Measurements from ENCODE around the gene CAPN12. TPM values are rescaled to one million over a fixed set of nuclear protein-coding genes. Genes with fewer than 3 reads are reported as not detected.

Gene CAPN12
- total and polyA plus RNA-seq, 12 donors: 0.15 to 3.6 (median 0.63) TPM

GRCh38 chr19:38683393-38684077, 60.7 kb downstream of the CAPN12 start:
- peaks cover 0 to 16% (median 0%) of the 10 kb centered on the region in 9 donors for H3K36me3 ChIP-seq
- peak overlapping the region; percentile 74 to 95 (median 90) for H3K27ac ChIP-seq
- ATAC-seq (peak; percentile 44 to 77 (median 66)), DNase-seq (peak in 1 of 2 donors; percentile 54)
- WGBS, 2 donors: 27 to 30% methylated on average over 10 of the region's 10 CpGs
- no peaks in the 10 kb centered on the region for H3K9me3 ChIP-seq
- intact Hi-C loops (cut with DNase I): no loop called here
- no peak for TF ChIP-seq CTCF (IDR thresholded peaks at IDR 0.05)
- H3K4me3 ChIP-seq: no peak overlapping the region
- peaks cover 53 to 99% (median 97%) of the 10 kb centered on the region in 9 donors for H3K4me1 ChIP-seq
- H3K27me3 ChIP-seq: no peaks in the 10 kb centered on the region

GRCh38 chr19:38682872-38683392, 61.3 kb downstream of the CAPN12 start:
- 76 to 82% methylated on average over 7 of the region's 7 CpGs for WGBS, 2 donors

GRCh38 chr19:38682195-38682867, 61.9 kb downstream of the CAPN12 start:
- Histone ChIP-seq H3K9me3 (no peaks in the 10 kb centered on the region), H3K27ac (peak overlapping the region; percentile 74 to 95 (median 90)), H3K4me1 (peaks cover 55 to 100% (median 97%) of the 10 kb centered on the region in 9 donors), H3K36me3 (peaks cover 0 to 25% (median 0%) of the 10 kb centered on the region in 9 donors), H3K4me3 (no peak overlapping the region), H3K27me3 (no peaks in the 10 kb centered on the region)
- no peak for ATAC-seq
- no peak for DNase-seq
- TF ChIP-seq CTCF (IDR thresholded peaks at IDR 0.05): no peak
- WGBS, 2 donors: 91 to 93% methylated on average over 11 of the region's 11 CpGs
- intact Hi-C loops (cut with DNase I): no loop called here

More at GRCh38 chr19:38682872-38683392, 61.3 kb downstream of the CAPN12 start:
- no peak overlapping the region for H3K4me3 ChIP-seq
- H3K27me3 ChIP-seq: no peaks in the 10 kb centered on the region
- H3K27ac ChIP-seq: peak overlapping the region; percentile 74 to 95 (median 90)
- intact Hi-C loops (cut with DNase I): no loop called here
- TF ChIP-seq CTCF (IDR thresholded peaks at IDR 0.05): no peak
- ATAC-seq (peak in 3 of 8 donors; percentile 3 to 17 (median 12)), DNase-seq (no peak)
- H3K4me1 ChIP-seq: peaks cover 55 to 99% (median 97%) of the 10 kb centered on the region in 9 donors
- peaks cover 0 to 19% (median 0%) of the 10 kb centered on the region in 9 donors for H3K36me3 ChIP-seq
- no peaks in the 10 kb centered on the region for H3K9me3 ChIP-seq

Other genes with a start within 250 kb of the CAPN12 start
- 1 to 10 TPM in 8 of 10 donors, under 1 TPM in 2; 0.52 to 9.1 (median 1.5) TPM for gene MAP4K1, start 126.5 kb downstream of the CAPN12 start, total RNA-seq
- 1 to 10 TPM in 1 of 2 donors, under 1 TPM in 1; 0.99 to 2.1 TPM for gene MAP4K1, start 126.5 kb downstream of the CAPN12 start, polyA plus RNA-seq
- gene EIF3K, start 125.3 kb downstream of the CAPN12 start, total RNA-seq: 100 to 1,000 TPM; 505 to 677 (median 631) TPM
- 100 to 1,000 TPM; 572 to 845 TPM for gene EIF3K, start 125.3 kb downstream of the CAPN12 start, polyA plus RNA-seq
- gene ACTN4, start 96.8 kb downstream of the CAPN12 start, total RNA-seq: 100 to 1,000 TPM; 129 to 291 (median 149) TPM
- 100 to 1,000 TPM in 1 of 2 donors, 10 to 100 TPM in 1; 92.4 to 189 TPM for gene ACTN4, start 96.8 kb downstream of the CAPN12 start, polyA plus RNA-seq
- not detected for gene LGALS7, start 29.0 kb upstream of the CAPN12 start, total RNA-seq
- not detected for gene LGALS7, start 29.0 kb upstream of the CAPN12 start, polyA plus RNA-seq
- under 1 TPM in 1 of 10 donors, not detected in 9; 0.60 TPM for gene LGALS7B, start 44.7 kb upstream of the CAPN12 start, total RNA-seq
- gene LGALS7B, start 44.7 kb upstream of the CAPN12 start, polyA plus RNA-seq: under 1 TPM in 1 of 2 donors, not detected in 1; 0.19 TPM
- 1 to 10 TPM in 2 of 10 donors, under 1 TPM in 6, not detected in 2; 0.16 to 2.0 (median 0.81) TPM for gene LGALS4, start 68.5 kb upstream of the CAPN12 start, total RNA-seq
- gene LGALS4, start 68.5 kb upstream of the CAPN12 start, polyA plus RNA-seq: 1 to 10 TPM in 1 of 2 donors, under 1 TPM in 1; 0.30 to 2.6 TPM
- 100 to 1,000 TPM; 418 to 987 (median 671) TPM for gene ECH1, start 87.3 kb upstream of the CAPN12 start, total RNA-seq
- 1,000 to 10,000 TPM in 1 of 2 donors, 100 to 1,000 TPM in 1; 446 to 1,208 TPM for gene ECH1, start 87.3 kb upstream of the CAPN12 start, polyA plus RNA-seq
- gene HNRNPL, start 105.5 kb upstream of the CAPN12 start, total RNA-seq: 100 to 1,000 TPM; 134 to 196 (median 170) TPM
- 100 to 1,000 TPM; 130 to 181 TPM for gene HNRNPL, start 105.5 kb upstream of the CAPN12 start, polyA plus RNA-seq
- gene RINL, start 133.8 kb upstream of the CAPN12 start, total RNA-seq: 1 to 10 TPM; 1.6 to 7.0 (median 2.8) TPM
- 10 to 100 TPM in 1 of 2 donors, 1 to 10 TPM in 1; 4.6 to 14.5 TPM for gene RINL, start 133.8 kb upstream of the CAPN12 start, polyA plus RNA-seq
- gene SIRT2, start 155.1 kb upstream of the CAPN12 start, total RNA-seq: 100 to 1,000 TPM in 1 of 10 donors, 10 to 100 TPM in 9; 51.7 to 103 (median 72.6) TPM
- gene SIRT2, start 155.1 kb upstream of the CAPN12 start, polyA plus RNA-seq: 10 to 100 TPM; 46.3 to 86.0 TPM
- gene NFKBIB, start 155.5 kb upstream of the CAPN12 start, total RNA-seq: 10 to 100 TPM; 16.1 to 26.6 (median 21.6) TPM
- 10 to 100 TPM; 31.5 to 79.8 TPM for gene NFKBIB, start 155.5 kb upstream of the CAPN12 start, polyA plus RNA-seq
- gene CCER2, start 167.7 kb upstream of the CAPN12 start, total RNA-seq: under 1 TPM in 5 of 10 donors, not detected in 5; 0.25 to 0.93 (median 0.38) TPM
- gene CCER2, start 167.7 kb upstream of the CAPN12 start, polyA plus RNA-seq: under 1 TPM; 0.13 to 0.37 TPM
- gene SARS2, start 186.3 kb upstream of the CAPN12 start, total RNA-seq: 10 to 100 TPM; 14.7 to 21.9 (median 18.9) TPM
- gene SARS2, start 186.3 kb upstream of the CAPN12 start, polyA plus RNA-seq: 10 to 100 TPM; 10.4 to 51.9 TPM
- gene MRPS12, start 186.5 kb upstream of the CAPN12 start, total RNA-seq: 10 to 100 TPM; 41.8 to 78.7 (median 54.1) TPM
- gene MRPS12, start 186.5 kb upstream of the CAPN12 start, polyA plus RNA-seq: 100 to 1,000 TPM in 1 of 2 donors, 10 to 100 TPM in 1; 39.7 to 122 TPM
- gene FBXO17, start 231.3 kb upstream of the CAPN12 start, total RNA-seq: 1 to 10 TPM in 9 of 10 donors, under 1 TPM in 1; 1.00 to 2.8 (median 1.7) TPM
- 1 to 10 TPM; 2.5 to 3.2 TPM for gene FBXO17, start 231.3 kb upstream of the CAPN12 start, polyA plus RNA-seq

Data from heart right ventricle (tissue), 16 donors.